GM21423 (cell line): ENCODE measurements around the gene SLC25A26.

ENCODE experiments used
- ATAC-seq: cut with Tn5 transposase; IDR thresholded peaks from one replicate; pipeline ENCODE4 v1.9.1; 2021; ENCODE audit warnings: mild to moderate bottlenecking, moderate library complexity; ENCODE audit not compliant: unreplicated experiment

SLC25A26 gene

GRCh38 chr3:66393333-66394005 is 172.7 kb downstream of the SLC25A26 start:
- peak; percentile 4 for ATAC-seq

GRCh38 chr3:66394019-66394752 is 173.4 kb downstream of the SLC25A26 start:
- peak; percentile 93 for ATAC-seq

GRCh38 chr3:66394753-66395249 is 174.0 kb downstream of the SLC25A26 start:
- no peak for ATAC-seq

- ATAC-seq: no peak
These were observed 174.8 kb downstream of the SLC25A26 start for GRCh38 chr3:66395635-66396034.

GRCh38 chr3:66396161-66396760 is 175.5 kb downstream of the SLC25A26 start:
- no peak for ATAC-seq

GRCh38 chr3:66396888-66397287 is 176.1 kb downstream of the SLC25A26 start:
- ATAC-seq: no peak

GRCh38 chr3:66397745-66398144 is 176.9 kb downstream of the SLC25A26 start:
- no peak for ATAC-seq

GRCh38 chr3:66398228-66399025 is 177.6 kb downstream of the SLC25A26 start:
- ATAC-seq: no peak

GRCh38 chr3:66399529-66400232 is 178.9 kb downstream of the SLC25A26 start:
- no peak for ATAC-seq

- no peak for ATAC-seq
These were observed 179.8 kb downstream of the SLC25A26 start for GRCh38 chr3:66400411-66401156.

GRCh38 chr3:66401157-66401550 is 180.4 kb downstream of the SLC25A26 start:
- no peak for ATAC-seq

- ATAC-seq: no peak
These were observed 181.1 kb downstream of the SLC25A26 start for GRCh38 chr3:66401675-66402491.

GRCh38 chr3:66402596-66403290 is 181.9 kb downstream of the SLC25A26 start:
- ATAC-seq: no peak

- no peak for ATAC-seq
These were observed 182.7 kb downstream of the SLC25A26 start for GRCh38 chr3:66403323-66403990.

GRCh38 chr3:66404197-66404596 is 183.4 kb downstream of the SLC25A26 start:
- no peak for ATAC-seq

GRCh38 chr3:66404903-66405700 is 184.3 kb downstream of the SLC25A26 start:
- ATAC-seq: no peak

GRCh38 chr3:66405701-66406091 is 184.9 kb downstream of the SLC25A26 start:
- no peak for ATAC-seq
